ENCODE measurements around the gene CYP3A7.
"Not testable (repeated sequence)": the region's sequence is repeated elsewhere in the genome, so short reads cannot be mapped to it uniquely, and the experiment has no call there.

Gene CYP3A7

GRCh38 chr7:99740573-99741440 is 5.8 kb upstream of the CYP3A7 start:
- TF ChIP-seq, protein P1, sequence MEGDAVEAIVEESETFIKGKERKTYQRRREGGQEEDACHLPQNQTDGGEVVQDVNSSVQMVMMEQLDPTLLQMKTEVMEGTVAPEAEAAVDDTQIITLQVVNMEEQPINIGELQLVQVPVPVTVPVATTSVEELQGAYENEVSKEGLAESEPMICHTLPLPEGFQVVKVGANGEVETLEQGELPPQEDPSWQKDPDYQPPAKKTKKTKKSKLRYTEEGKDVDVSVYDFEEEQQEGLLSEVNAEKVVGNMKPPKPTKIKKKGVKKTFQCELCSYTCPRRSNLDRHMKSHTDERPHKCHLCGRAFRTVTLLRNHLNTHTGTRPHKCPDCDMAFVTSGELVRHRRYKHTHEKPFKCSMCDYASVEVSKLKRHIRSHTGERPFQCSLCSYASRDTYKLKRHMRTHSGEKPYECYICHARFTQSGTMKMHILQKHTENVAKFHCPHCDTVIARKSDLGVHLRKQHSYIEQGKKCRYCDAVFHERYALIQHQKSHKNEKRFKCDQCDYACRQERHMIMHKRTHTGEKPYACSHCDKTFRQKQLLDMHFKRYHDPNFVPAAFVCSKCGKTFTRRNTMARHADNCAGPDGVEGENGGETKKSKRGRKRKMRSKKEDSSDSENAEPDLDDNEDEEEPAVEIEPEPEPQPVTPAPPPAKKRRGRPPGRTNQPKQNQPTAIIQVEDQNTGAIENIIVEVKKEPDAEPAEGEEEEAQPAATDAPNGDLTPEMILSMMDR (conservative IDR thresholded peaks at IDR 0.05; ENCODE audit: low read depth, low read length), result no peak
- Histone ChIP-seq H3K4me2 (no peak overlapping the region), H2AFZ (ENCODE audit: low read depth) (no peak overlapping the region), H4K20me1 (ENCODE audit: insufficient read depth) (no peaks in the 10 kb centered on the region), H3K36me3 (ENCODE audit: insufficient read depth) (no peaks in the 10 kb centered on the region), H3K27me3 (ENCODE audit: insufficient read depth, low read depth) (no peaks in the 10 kb centered on the region), H3K4me1 (ENCODE audit: low read depth, poor library complexity, severe bottlenecking) (no peaks in the 10 kb centered on the region), H3K9ac (no peak overlapping the region), H3K79me2 (ENCODE audit: insufficient read depth, low read depth) (no peaks in the 10 kb centered on the region), H3K4me3 (IDR thresholded peaks at IDR 0.05; ENCODE audit: insufficient read depth, low read depth, low read length) (no peak overlapping the region), H3K27ac (no peak overlapping the region)

DNA sequence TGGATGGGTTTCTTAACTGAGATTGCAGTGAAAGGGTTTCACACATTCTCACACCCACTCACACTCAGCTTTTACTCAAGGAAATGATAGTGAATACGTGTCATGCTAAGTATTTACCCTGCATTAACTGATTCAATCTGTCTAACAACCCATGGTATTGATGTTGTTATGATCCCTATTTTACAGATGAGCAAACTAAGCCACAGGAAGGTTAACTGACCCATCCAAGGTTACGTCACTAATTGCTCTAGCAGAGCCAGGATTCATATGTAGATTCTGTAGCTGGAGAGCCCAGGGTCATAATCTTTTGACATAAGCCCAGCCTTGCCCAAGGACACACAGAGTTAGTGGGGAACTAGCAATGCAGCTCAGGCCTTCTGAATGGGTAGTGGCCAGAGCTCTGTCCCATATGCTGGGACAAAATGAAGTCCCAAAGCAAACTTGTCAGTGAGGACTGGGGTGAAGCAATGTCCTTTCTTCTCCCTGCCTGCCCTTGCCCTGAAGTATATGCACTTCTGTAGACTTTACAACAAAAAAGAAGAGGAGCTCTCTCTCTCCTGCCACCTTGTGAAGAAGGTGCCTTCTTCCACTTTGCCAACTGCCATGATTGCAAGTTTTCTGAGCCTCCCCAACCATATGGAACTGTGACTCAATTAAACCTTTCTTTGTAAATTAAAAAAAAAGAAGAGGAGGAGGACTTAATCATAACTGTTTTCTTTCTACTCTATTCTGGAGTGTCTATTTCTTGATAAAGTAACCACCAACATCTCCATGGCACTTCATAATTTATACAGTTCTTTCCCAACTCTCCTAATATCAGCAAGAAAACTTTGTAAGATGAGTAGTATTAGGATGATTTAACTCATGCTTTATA is 4.9 kb upstream of the CYP3A7 start:
- Histone ChIP-seq H2AFZ (ENCODE audit: low read depth) (no peak overlapping the region), H3K36me3 (ENCODE audit: insufficient read depth) (no peaks in the 10 kb centered on the region), H3K4me2 (no peak overlapping the region), H3K4me1 (ENCODE audit: low read depth, poor library complexity, severe bottlenecking) (no peaks in the 10 kb centered on the region), H3K4me3 (IDR thresholded peaks at IDR 0.05; ENCODE audit: insufficient read depth, low read depth, low read length) (no peak overlapping the region), H4K20me1 (ENCODE audit: insufficient read depth) (no peaks in the 10 kb centered on the region), H3K79me2 (ENCODE audit: insufficient read depth, low read depth) (no peaks in the 10 kb centered on the region), H3K27me3 (ENCODE audit: insufficient read depth, low read depth) (no peaks in the 10 kb centered on the region), H3K9ac (no peak overlapping the region), H3K27ac (no peak overlapping the region)
- TF ChIP-seq, protein P1 (conservative IDR thresholded peaks at IDR 0.05; ENCODE audit: low read depth, low read length), result no peak

DNA sequence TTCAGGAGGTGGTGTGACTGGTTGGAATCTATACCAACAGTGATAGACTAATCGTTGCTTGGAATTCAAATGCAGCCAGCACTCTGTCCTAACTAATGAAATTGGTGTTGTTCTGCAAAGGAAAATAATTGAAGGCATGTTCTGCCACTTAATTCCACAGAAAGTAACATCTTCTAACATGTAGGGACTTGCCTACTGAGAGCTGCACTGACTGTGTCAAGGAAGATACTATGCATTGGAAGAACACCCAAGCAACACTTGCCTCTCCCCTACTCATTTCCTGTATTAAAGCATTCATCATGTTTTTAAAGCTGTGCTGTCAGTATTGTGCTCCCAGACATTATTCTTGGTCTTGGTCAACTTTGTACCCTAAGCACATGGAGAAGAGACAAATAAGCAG is 2.7 kb upstream of the CYP3A7 start:
- Histone ChIP-seq H3K79me2 (ENCODE audit: insufficient read depth, low read depth) (no peaks in the 10 kb centered on the region), H4K20me1 (ENCODE audit: insufficient read depth) (no peaks in the 10 kb centered on the region), H2AFZ (ENCODE audit: low read depth) (no peak overlapping the region), H3K9ac (no peak overlapping the region), H3K4me2 (no peak overlapping the region), H3K36me3 (ENCODE audit: insufficient read depth) (no peaks in the 10 kb centered on the region), H3K4me3 (IDR thresholded peaks at IDR 0.05; ENCODE audit: insufficient read depth, low read depth, low read length) (no peak overlapping the region), H3K4me1 (ENCODE audit: low read depth, poor library complexity, severe bottlenecking) (no peaks in the 10 kb centered on the region), H3K27ac (no peak overlapping the region), H3K27me3 (ENCODE audit: insufficient read depth, low read depth) (no peaks in the 10 kb centered on the region)
- TF ChIP-seq, protein P1 (conservative IDR thresholded peaks at IDR 0.05; ENCODE audit: low read depth, low read length), result no peak

GRCh38 chr7:99736667-99737066 is 1.7 kb upstream of the CYP3A7 start:
- H2AFZ ChIP-seq (ENCODE audit: low read depth); H3K27ac ChIP-seq; H3K4me3 ChIP-seq (IDR thresholded peaks at IDR 0.05; ENCODE audit: insufficient read depth, low read depth, low read length): not testable (repeated sequence)

More at GRCh38 chr7:99736667-99737066, 1.7 kb upstream of the CYP3A7 start:
- H3K36me3 ChIP-seq (ENCODE audit: insufficient read depth); H3K27me3 ChIP-seq (ENCODE audit: insufficient read depth, low read depth); H3K4me1 ChIP-seq (ENCODE audit: low read depth, poor library complexity, severe bottlenecking); H4K20me1 ChIP-seq (ENCODE audit: insufficient read depth); H3K9ac ChIP-seq; H3K4me2 ChIP-seq; H3K79me2 ChIP-seq (ENCODE audit: insufficient read depth, low read depth): not testable (repeated sequence)
